ENCODE measurements around the gene PTPN1.
"Not testable (repeated sequence)": the region's sequence is repeated elsewhere in the genome, so short reads cannot be mapped to it uniquely, and the experiment has no call there.

The PTPN1 gene

DNA sequence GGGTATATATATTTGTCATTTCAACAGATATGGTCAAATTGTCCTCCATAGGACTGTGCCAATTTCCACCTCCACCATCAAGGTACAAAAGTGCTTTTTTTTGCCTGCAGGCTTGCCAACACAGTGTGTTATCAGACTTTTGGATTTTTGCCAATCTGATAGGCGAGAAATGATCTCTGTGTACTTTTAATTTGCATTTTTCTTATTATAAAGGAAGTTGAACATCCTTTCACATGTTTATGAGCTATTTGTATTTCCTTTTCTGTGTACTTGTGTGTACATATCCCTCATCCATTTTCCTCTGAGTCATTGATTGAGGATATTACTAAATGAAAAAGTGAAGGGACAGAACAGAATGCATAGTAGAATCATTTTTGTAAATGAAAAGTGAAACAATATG is 39.0 kb upstream of the PTPN1 start (continued):
- TF ChIP-seq ZNF610 (tag by site-specific recombination; IDR thresholded peaks at IDR 0.05; ENCODE audit: borderline replicate concordance): no peak
- TF ChIP-seq ZNF530 (tag by site-specific recombination; IDR thresholded peaks at IDR 0.05; ENCODE audit: low read depth): no peak
- TF ChIP-seq SP7 (tag by site-specific recombination; IDR thresholded peaks at IDR 0.05): no peak
- TF ChIP-seq ZNF777 (tag by site-specific recombination; IDR thresholded peaks at IDR 0.05; ENCODE audit: borderline replicate concordance): no peak

- POLR2A ChIA-PET: no interaction called here
- Histone ChIP-seq H3K9me3 (ENCODE audit: control insufficient read depth, insufficient read depth, low read depth, low read length) (no peaks in the 10 kb centered on the region), H3K4me1 (ENCODE audit: control insufficient read depth, insufficient read depth, low read length) (no peaks in the 10 kb centered on the region), H3K36me3 (ENCODE audit: control insufficient read depth in 2 of 2, insufficient read depth in 1 of 2, low read length in 2 of 2) (no peaks in the 10 kb centered on the region), H3K4me3 (ENCODE audit: low read depth, low read length) (no peak overlapping the region), H3K27ac (ENCODE audit: extremely low read depth, low read depth, low read length) (no peak overlapping the region)
- TF ChIP-seq REST (tag by site-specific recombination; IDR thresholded peaks at IDR 0.05) (peak; percentile 88), ZNF837 (tag by site-specific recombination; IDR thresholded peaks at IDR 0.05) (no peak), GLIS2 (tag by site-specific recombination; IDR thresholded peaks at IDR 0.05) (no peak)
- CTCF ChIA-PET: interaction anchor here (1.4 to 2.1 kb wide), 2 partner anchors 11 to 103 kb away, joined by 4 to 12 read pairs; no protein-coding TSS in a partner anchor
These were observed 37.2 kb upstream of the PTPN1 start for GRCh38 chr20:50472693-50473664.

- H3K27ac ChIP-seq (ENCODE audit: extremely low read depth, low read depth, low read length); H3K9me3 ChIP-seq (ENCODE audit: control insufficient read depth, insufficient read depth, low read depth, low read length); H3K36me3 ChIP-seq (ENCODE audit: control insufficient read depth in 2 of 2, insufficient read depth in 1 of 2, low read length in 2 of 2); H3K4me1 ChIP-seq (ENCODE audit: control insufficient read depth, insufficient read depth, low read length); H3K4me3 ChIP-seq (ENCODE audit: low read depth, low read length); CTCF ChIA-PET; POLR2A ChIA-PET: not testable (repeated sequence)
These were observed 35.8 kb upstream of the PTPN1 start for GRCh38 chr20:50474356-50474755.

DNA sequence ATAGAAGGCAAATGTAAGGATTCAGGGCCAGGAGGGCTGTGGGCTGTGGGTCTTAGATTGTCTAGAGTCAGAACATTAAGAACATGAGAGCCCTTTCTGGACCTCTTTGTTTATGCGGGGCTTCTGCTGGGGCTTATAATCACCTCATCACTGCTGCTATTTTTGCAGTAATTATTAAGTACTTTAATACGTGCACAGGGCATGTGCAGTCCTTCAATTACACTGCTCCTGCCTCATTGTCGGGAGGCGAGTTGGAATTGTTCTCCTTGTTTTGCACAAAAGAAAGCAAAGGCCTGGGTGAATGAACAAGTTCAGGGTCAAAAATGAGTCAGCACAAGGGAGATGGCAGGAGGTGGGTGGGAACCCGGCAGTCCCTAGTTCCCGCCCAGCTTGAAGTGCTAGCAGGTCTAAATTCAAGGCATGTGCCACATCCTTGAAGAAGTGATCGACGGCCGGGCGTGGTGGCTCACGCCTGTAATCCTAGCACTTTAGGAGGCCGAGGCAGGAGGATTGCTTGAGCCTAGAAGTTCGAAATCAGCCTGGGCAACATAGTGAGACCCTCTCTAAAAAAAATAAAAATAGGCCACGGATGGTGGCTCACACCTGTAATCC is 34.4 kb upstream of the PTPN1 start:
- H3K36me3 ChIP-seq (ENCODE audit: control insufficient read depth in 2 of 2, insufficient read depth in 1 of 2, low read length in 2 of 2): no peaks in the 10 kb centered on the region
- H3K4me1 ChIP-seq (ENCODE audit: control insufficient read depth, insufficient read depth, low read length): no peaks in the 10 kb centered on the region
- H3K27ac ChIP-seq (ENCODE audit: extremely low read depth, low read depth, low read length): no peak overlapping the region
- no peaks in the 10 kb centered on the region for H3K9me3 ChIP-seq (ENCODE audit: control insufficient read depth, insufficient read depth, low read depth, low read length)
- ChIA-PET POLR2A (no interaction called here), CTCF (interaction anchor here (0.9 to 1.8 kb wide), 2 partner anchors 99 to 104 kb away, joined by 3 to 5 read pairs; no protein-coding TSS in a partner anchor)
- H3K4me3 ChIP-seq (ENCODE audit: low read depth, low read length): no peak overlapping the region
- TF ChIP-seq ZFP41 (tag by site-specific recombination; IDR thresholded peaks at IDR 0.05; ENCODE audit: borderline replicate concordance) (no peak), ZNF473 (tag by site-specific recombination; IDR thresholded peaks at IDR 0.05) (no peak), ZNF274 (IDR thresholded peaks at IDR 0.05; ENCODE audit: low read length) (no peak), ZNF274 (tag by site-specific recombination; IDR thresholded peaks at IDR 0.05; ENCODE audit: borderline replicate concordance) (no peak), ZNF302 (tag by site-specific recombination; IDR thresholded peaks at IDR 0.05; ENCODE audit: low read depth) (no peak), ZNF24 (tag by site-specific recombination; IDR thresholded peaks at IDR 0.05) (no peak), ZNF555 (tag by site-specific recombination; conservative IDR thresholded peaks at IDR 0.05) (no peak), SETDB1 (IDR thresholded peaks at IDR 0.05; ENCODE audit: insufficient read length, low read length) (no peak), ZSCAN16 (tag by site-specific recombination; IDR thresholded peaks at IDR 0.05) (no peak), KLF9 (tag by site-specific recombination; IDR thresholded peaks at IDR 0.05; ENCODE audit: low read depth) (no peak), ZNF600 (tag by site-specific recombination; IDR thresholded peaks at IDR 0.05) (peak; percentile 45; the same call in 1 of the 2 replicates), YY2 (tag by site-specific recombination; IDR thresholded peaks at IDR 0.05) (no peak), ZIC2 (tag by site-specific recombination; IDR thresholded peaks at IDR 0.05) (no peak), ZNF596 (tag by site-specific recombination; IDR thresholded peaks at IDR 0.05) (no peak), ZNF791 (tag by site-specific recombination; IDR thresholded peaks at IDR 0.05) (no peak), ZNF2 (tag by site-specific recombination; IDR thresholded peaks at IDR 0.05) (no peak), ZNF544 (tag by site-specific recombination; IDR thresholded peaks at IDR 0.05) (no peak), ZNF777 (tag by site-specific recombination; IDR thresholded peaks at IDR 0.05; ENCODE audit: borderline replicate concordance) (no peak)
- TF ChIP-seq, protein P1, sequence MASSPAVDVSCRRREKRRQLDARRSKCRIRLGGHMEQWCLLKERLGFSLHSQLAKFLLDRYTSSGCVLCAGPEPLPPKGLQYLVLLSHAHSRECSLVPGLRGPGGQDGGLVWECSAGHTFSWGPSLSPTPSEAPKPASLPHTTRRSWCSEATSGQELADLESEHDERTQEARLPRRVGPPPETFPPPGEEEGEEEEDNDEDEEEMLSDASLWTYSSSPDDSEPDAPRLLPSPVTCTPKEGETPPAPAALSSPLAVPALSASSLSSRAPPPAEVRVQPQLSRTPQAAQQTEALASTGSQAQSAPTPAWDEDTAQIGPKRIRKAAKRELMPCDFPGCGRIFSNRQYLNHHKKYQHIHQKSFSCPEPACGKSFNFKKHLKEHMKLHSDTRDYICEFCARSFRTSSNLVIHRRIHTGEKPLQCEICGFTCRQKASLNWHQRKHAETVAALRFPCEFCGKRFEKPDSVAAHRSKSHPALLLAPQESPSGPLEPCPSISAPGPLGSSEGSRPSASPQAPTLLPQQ (tag by site-specific recombination; IDR thresholded peaks at IDR 0.05): no peak
